Astrocyte of the spinal cord (primary cell): ENCODE measurements around the gene KLHDC7B.

Experiments used
- DNase-seq: peaks from one replicate; pipeline ENCODE4 v3.0.0; 2011; ENCODE audit warnings: low read depth, low spot score
- H3K4me3 ChIP-seq: 2 replicates; pipeline ENCODE4 v1.5.1; 2011; ENCODE audit warnings: low read depth, mild to moderate bottlenecking, low read length, moderate library complexity
- CTCF ChIP-seq: IDR thresholded peaks from 2 replicates; pipeline ENCODE4 v1.5.1; 2012; ENCODE audit warnings: low read depth, mild to moderate bottlenecking, low read length, inconsistent platforms
- in situ Hi-C: cut with HindIII; loops from 2 replicates; pipeline ENCODE4 v1.10.0; 2017; ENCODE audit warnings: low sequenced_read_pairs

The KLHDC7B gene

GRCh38 chr22:50579752-50580151 lies 34.1 kb downstream of the KLHDC7B start:
- TF ChIP-seq CTCF: no peak
- no peak for DNase-seq
- in situ Hi-C loops: no loop called here
- H3K4me3 ChIP-seq: no peak overlapping the region

- H3K4me3 ChIP-seq: peak overlapping the region; percentile 82
- in situ Hi-C loops: no loop called here
- TF ChIP-seq CTCF: no peak
- no peak for DNase-seq
Measured at GRCh38 chr22:50581031-50581949, 35.6 kb downstream of the KLHDC7B start.

DNA sequence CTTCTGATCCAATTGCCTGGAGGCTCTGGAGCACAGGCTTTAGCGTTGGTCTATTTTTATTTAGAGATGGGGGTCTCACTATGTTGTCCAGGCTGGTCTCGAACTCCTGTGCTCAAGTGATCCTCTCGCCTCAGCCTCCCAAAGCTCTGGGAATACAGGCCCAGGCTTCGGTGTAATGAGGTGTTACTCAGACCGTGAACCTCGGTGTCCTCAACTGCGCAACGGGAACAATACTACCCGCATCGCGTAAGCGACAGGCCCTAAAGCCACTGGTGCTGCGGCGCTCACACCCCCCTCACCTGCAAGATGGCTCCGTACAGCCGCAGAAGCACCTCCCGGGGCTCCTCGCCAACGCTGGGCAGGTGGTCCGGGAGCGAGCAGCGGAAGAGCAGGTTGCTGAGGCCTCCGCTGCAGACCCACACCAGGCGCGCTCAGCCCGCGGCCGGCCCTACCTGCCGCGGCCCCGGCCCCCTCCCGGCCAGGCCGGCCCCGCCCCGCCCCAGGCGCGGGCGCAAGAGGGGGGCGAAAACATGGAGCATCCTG lies 36.3 kb downstream of the KLHDC7B start:
- TF ChIP-seq CTCF: no peak
- in situ Hi-C loops: no loop called here
- DNase-seq: no peak

DNA sequence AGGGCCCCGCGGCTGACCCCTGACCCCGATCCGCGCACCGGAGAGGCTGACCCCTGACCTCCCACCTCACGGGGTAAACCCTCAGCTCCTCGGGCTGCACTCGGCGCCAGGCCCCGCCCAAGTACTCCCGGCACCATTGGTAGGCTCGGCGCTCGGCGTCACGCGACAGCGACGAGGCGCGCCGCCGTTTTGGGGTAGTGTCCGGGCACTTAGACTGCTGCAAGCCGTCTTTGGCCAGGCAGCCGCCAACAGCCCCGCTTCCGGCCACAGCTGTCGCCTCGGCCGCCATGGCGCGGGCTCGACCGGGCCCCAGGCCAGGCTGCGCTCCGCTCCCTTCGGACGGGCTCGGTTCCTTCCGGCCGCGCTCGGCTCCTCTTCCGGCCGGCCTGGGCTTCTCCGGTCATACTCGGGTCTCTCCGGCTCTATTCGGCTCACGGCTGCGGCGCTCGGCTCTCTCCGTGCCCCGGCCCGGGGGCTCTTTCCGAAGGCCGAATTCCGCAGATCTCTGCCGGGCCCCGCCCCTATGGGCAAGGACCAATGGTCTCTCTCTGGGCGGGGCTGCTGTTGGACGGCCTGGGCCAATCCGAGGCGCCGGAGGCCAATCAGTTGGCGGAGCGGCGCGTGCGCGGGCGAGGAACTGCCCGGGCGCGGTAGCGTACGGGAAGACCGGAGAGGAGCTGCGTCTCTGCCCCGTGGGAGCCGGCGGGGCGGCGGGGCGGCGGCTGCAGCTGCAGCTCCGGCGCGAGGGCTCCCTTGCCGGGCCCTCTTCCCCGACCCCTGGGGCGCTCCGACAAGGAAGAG lies 37.0 kb downstream of the KLHDC7B start, which contains the start of gene CHKB:
CHKB (minus strand) TSS at position 357 of the 801 bp plus-strand sequence; CDS start at position 289, 68 bp downstream.
- no peak for TF ChIP-seq CTCF
- H3K4me3 ChIP-seq: peak within 1 kb of the TSS; percentile 82
- in situ Hi-C loops: no loop called here
- DNase-seq: peak; percentile 98

More for the DNA sequence above, 36.3 kb downstream of the KLHDC7B start:
- H3K4me3 ChIP-seq: peak overlapping the region; percentile 82

GRCh38 chr22:50583294-50583861 lies 37.7 kb downstream of the KLHDC7B start:
- no peak for DNase-seq
- peak overlapping the region; percentile 65 for H3K4me3 ChIP-seq
- TF ChIP-seq CTCF: peak; percentile 30
- in situ Hi-C loops: no loop called here
